Measurements from ENCODE around the gene NHLRC2. TPM values are rescaled to one million over a fixed set of nuclear protein-coding genes. Genes with fewer than 3 reads are reported as not detected.

NHLRC2 gene
- total RNA-seq, 6 experiments from 2014 or later = 14.5 to 28.4 (median 23.0) TPM

DNA sequence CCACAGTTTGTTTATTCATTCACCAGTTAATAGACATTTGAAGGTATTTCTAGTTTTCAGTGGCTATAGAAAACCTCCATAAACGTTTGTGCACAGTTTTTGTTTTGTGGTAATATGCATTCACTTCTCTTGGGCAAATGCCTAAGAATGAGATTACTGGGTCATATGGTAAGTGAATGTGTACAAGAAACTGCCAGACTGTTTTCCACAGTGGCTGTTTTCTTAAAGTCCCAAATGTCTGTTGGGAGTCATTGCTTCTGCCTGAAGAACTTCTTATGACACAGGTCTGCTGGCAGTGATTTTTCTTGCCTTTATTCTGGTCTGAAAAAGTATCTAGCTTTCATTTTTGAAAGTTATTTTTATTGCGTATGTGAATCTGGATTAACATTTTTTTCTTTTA lies 35.5 kb downstream of the NHLRC2 start:
- ATAC-seq = no peak
- H3K36me3 ChIP-seq = peaks cover 0 to 1% (median 0%) of the 10 kb centered on the region in 4 donors
- DNase-seq = no peak
- WGBS (ENCODE audit: insufficient coverage, low coverage, low lambda C conversion rate, missing lambda C conversion rate) = 76% methylated on average over 2 of the region's 2 CpGs
- H3K27ac ChIP-seq = no peak overlapping the region
- no peak overlapping the region for H3K4me3 ChIP-seq
- intact Hi-C loops (cut with DNase I) = no loop called here
- no peaks in the 10 kb centered on the region for H3K27me3 ChIP-seq
- no peaks in the 10 kb centered on the region for H3K9me3 ChIP-seq
- no peaks in the 10 kb centered on the region for H3K4me1 ChIP-seq
- no peak for TF ChIP-seq POLR2A (IDR thresholded peaks at IDR 0.05)
- TF ChIP-seq, protein P1, sequence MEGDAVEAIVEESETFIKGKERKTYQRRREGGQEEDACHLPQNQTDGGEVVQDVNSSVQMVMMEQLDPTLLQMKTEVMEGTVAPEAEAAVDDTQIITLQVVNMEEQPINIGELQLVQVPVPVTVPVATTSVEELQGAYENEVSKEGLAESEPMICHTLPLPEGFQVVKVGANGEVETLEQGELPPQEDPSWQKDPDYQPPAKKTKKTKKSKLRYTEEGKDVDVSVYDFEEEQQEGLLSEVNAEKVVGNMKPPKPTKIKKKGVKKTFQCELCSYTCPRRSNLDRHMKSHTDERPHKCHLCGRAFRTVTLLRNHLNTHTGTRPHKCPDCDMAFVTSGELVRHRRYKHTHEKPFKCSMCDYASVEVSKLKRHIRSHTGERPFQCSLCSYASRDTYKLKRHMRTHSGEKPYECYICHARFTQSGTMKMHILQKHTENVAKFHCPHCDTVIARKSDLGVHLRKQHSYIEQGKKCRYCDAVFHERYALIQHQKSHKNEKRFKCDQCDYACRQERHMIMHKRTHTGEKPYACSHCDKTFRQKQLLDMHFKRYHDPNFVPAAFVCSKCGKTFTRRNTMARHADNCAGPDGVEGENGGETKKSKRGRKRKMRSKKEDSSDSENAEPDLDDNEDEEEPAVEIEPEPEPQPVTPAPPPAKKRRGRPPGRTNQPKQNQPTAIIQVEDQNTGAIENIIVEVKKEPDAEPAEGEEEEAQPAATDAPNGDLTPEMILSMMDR (IDR thresholded peaks at IDR 0.05) = no peak

DNA sequence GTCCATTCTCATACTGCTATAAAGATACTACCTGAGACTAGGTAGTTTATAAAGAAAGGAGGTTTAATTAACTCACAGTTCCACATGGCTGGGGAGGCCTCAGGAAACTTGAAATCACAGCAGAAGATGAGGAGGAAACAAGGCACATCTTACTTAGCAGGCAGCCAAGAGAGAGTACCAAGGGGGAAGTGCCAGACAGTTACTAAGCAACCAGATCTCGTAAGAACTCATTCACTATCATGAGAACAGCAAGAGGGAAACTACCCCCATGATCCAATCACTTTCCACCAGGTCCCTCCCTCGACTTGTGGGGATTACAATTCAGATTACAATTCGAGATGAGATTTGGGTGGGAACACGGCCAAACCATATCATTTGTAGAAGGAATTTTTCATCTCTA lies 36.3 kb downstream of the NHLRC2 start:
- no peak for ATAC-seq
- no peak for DNase-seq
- intact Hi-C loops (cut with DNase I) = no loop called here
- Histone ChIP-seq H3K4me1 (no peaks in the 10 kb centered on the region), H3K27me3 (no peaks in the 10 kb centered on the region), H3K36me3 (no peaks in the 10 kb centered on the region), H3K9me3 (no peaks in the 10 kb centered on the region), H3K27ac (no peak overlapping the region), H3K4me3 (no peak overlapping the region)
- WGBS (ENCODE audit: insufficient coverage, low coverage, low lambda C conversion rate, missing lambda C conversion rate) = 74% methylated on average over 4 of the region's 4 CpGs
- TF ChIP-seq, protein P1 (IDR thresholded peaks at IDR 0.05) = no peak
- TF ChIP-seq POLR2A (IDR thresholded peaks at IDR 0.05) = no peak

DNA sequence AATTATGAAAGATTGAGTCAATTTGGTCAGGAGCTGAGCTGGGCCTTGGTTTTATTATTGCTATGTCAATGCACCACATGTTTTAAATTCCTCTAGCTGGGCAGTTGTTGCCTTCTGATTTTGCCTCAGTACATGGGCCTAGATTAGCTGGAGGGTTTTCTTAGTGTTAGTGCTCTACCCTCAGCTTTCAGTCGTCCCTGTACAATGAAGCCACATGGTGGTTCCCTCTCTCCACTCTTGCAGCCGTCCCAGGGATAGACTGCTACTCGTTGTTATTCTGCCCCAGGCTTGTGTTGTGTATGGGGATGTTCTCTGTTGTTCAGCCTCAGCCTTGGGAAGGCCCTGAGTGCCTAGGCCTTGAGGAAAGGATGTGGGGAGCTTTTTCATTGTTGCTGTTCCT lies 37.0 kb downstream of the NHLRC2 start:
- Histone ChIP-seq H3K27ac (no peak overlapping the region), H3K4me3 (no peak overlapping the region), H3K4me1 (no peaks in the 10 kb centered on the region), H3K36me3 (no peaks in the 10 kb centered on the region), H3K9me3 (no peaks in the 10 kb centered on the region), H3K27me3 (no peaks in the 10 kb centered on the region)
- intact Hi-C loops (cut with DNase I) = no loop called here
- TF ChIP-seq, protein P1 (IDR thresholded peaks at IDR 0.05) = no peak
- no peak for TF ChIP-seq POLR2A (IDR thresholded peaks at IDR 0.05)
- DNase-seq (no peak), ATAC-seq (no peak)
- WGBS (ENCODE audit: insufficient coverage, low coverage, low lambda C conversion rate, missing lambda C conversion rate) = 83% methylated on average over 3 of the region's 3 CpGs

DNA sequence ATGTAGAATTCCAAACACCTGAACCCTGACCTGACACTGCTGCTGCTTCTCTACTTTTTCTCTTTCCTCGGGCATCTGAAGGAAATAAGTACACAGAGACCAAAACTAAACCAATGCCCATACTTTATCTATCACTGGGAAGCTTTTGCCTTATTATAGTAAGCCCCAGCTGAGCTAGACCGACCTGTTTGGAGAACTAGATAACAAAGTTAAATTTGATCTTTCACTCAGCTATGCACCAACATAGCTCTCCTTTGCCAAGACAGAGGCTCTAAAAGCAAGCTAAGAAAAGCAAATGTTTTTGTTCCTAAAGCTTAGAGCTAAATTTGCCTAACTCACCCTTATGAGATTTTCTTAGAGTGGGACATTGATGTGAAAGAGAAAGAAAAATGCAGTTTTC lies 39.1 kb downstream of the NHLRC2 start:
- WGBS (ENCODE audit: insufficient coverage, low coverage, low lambda C conversion rate, missing lambda C conversion rate) = 73% methylated on average over 2 of the region's 2 CpGs
- DNase-seq (no peak), ATAC-seq (no peak)

More for the DNA sequence above, 39.1 kb downstream of the NHLRC2 start:
- no peak overlapping the region for H3K4me3 ChIP-seq
- H3K9me3 ChIP-seq = no peaks in the 10 kb centered on the region
- H3K36me3 ChIP-seq = peaks cover 0 to 6% (median 2%) of the 10 kb centered on the region in 4 donors
- no peaks in the 10 kb centered on the region for H3K27me3 ChIP-seq
- no peak overlapping the region for H3K27ac ChIP-seq
- no peaks in the 10 kb centered on the region for H3K4me1 ChIP-seq
- intact Hi-C loops (cut with DNase I) = no loop called here
- TF ChIP-seq, protein P1 (IDR thresholded peaks at IDR 0.05) = no peak
- no peak for TF ChIP-seq POLR2A (IDR thresholded peaks at IDR 0.05)
